Upper lobe of right lung (tissue), 1 donor: ENCODE measurements around the gene ZFP91. TPM values are rescaled to one million over a fixed set of nuclear protein-coding genes. Genes with fewer than 3 reads are reported as not detected.

ENCODE experiments used
- ATAC-seq: fragments of 200-7000 bp; cut with Tn5 transposase; one replicate; pipeline ENCODE4 v1.9.1; 2020; ENCODE audit warnings: mild to moderate bottlenecking, moderate library complexity
- DNase-seq: peaks from one replicate; pipeline ENCODE4 v3.0.0-alpha.2; 2020
- H3K27ac ChIP-seq: fragments of 200-600 bp; one replicate; pipeline ENCODE4 v1.8.0; 2022
- H3K27me3 ChIP-seq: fragments of 200-600 bp; one replicate; pipeline ENCODE4 v1.8.0; 2022; ENCODE audit warnings: mild to moderate bottlenecking
- H3K36me3 ChIP-seq: fragments of 200-600 bp; one replicate; pipeline ENCODE4 v1.8.0; 2022
- H3K4me1 ChIP-seq: fragments of 200-600 bp; one replicate; pipeline ENCODE4 v1.8.0; 2022
- H3K4me3 ChIP-seq: fragments of 200-600 bp; one replicate; pipeline ENCODE4 v1.8.0; 2022; ENCODE audit warnings: mild to moderate bottlenecking
- H3K9me3 ChIP-seq: fragments of 200-600 bp; one replicate; pipeline ENCODE4 v1.8.0; 2022
- intact Hi-C: fragments of 100-400 bp; cut with DNase I; formaldehyde crosslinking; loops from one replicate; pipeline ENCODE4 v1.11.0; 2022
- total RNA-seq: library from RNA; stranded (reverse); fragmentation: NEBNext Ultra II Directional; extraction: Animal tissue kit (Norgen Biotek cat#: 25700); gene quantifications from one replicate; pipeline ENCODE4 v1.2.1, GENCODE V29; 2021
- TF ChIP-seq, protein P1 (sequence below): fragments of 200-600 bp; IDR thresholded peaks from one replicate; pipeline ENCODE4 v1.8.0; 2022; ENCODE audit warnings: antibody characterized with exemption
- donor health status: DM: no; HTN: yes; CAD: no; lungs with severe emphysema.

ZFP91 gene
- total RNA-seq, 1 donor from 2014 or later: 48.3 TPM

DNA sequence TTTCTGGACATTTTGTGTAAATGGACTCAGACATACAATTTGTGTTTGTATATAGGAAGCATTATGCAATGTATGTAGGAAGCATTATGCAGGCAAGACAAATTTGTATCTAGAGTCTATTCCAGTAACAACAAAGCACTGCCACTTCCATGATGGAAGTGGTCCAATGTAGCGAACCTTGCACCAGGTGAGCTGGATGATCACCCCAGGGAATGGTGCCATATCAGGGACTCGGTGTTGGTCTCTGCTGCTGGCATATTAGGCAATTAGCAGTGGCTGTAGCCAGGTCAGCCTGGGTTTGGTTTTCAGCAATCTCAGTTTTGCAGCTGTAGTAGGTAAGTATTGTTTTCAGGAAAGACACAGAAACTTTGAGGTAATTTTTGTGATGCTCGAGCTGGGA is 12.8 kb downstream of the ZFP91 start:
- no peak for DNase-seq
- H3K27me3 ChIP-seq: no peaks in the 10 kb centered on the region
- ATAC-seq: no peak
- no peaks in the 10 kb centered on the region for H3K4me1 ChIP-seq
- no peak overlapping the region for H3K27ac ChIP-seq
- no peaks in the 10 kb centered on the region for H3K36me3 ChIP-seq
- no peak overlapping the region for H3K4me3 ChIP-seq
- intact Hi-C loops: no loop called here
- TF ChIP-seq, protein P1, sequence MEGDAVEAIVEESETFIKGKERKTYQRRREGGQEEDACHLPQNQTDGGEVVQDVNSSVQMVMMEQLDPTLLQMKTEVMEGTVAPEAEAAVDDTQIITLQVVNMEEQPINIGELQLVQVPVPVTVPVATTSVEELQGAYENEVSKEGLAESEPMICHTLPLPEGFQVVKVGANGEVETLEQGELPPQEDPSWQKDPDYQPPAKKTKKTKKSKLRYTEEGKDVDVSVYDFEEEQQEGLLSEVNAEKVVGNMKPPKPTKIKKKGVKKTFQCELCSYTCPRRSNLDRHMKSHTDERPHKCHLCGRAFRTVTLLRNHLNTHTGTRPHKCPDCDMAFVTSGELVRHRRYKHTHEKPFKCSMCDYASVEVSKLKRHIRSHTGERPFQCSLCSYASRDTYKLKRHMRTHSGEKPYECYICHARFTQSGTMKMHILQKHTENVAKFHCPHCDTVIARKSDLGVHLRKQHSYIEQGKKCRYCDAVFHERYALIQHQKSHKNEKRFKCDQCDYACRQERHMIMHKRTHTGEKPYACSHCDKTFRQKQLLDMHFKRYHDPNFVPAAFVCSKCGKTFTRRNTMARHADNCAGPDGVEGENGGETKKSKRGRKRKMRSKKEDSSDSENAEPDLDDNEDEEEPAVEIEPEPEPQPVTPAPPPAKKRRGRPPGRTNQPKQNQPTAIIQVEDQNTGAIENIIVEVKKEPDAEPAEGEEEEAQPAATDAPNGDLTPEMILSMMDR: no peak
- H3K9me3 ChIP-seq: no peaks in the 10 kb centered on the region

DNA sequence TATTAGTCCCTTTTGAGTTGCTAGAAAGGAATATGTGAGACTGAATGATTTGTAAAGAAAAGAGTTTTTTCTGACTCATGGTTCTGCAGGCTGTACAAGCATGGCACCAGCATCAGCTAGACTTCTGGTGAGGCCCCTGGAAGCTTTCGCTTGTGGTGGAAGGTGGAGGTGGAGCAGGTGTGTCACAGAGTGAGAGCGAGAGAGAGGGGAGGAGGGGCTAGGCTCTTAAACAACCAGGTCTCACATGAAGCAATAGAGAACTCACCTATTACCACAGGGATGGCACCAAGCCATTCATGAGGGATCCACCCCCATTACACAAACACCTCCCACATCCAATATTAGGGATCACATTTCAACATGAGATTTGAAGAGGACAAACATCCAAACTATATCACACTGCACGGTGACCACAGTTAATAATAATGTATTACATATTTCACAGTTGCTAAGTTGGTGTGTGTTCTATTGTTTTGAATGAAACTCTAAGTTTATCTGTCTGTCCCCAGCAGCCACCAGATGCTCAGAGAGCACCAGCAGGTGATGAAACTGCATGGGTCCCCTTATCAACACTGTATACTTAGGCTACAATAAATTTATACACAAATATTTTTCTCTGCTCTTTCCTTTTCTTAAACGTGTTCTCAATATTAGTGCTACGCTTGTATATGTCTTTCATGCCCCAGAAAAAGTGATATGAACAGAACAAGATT is 14.1 kb downstream of the ZFP91 start:
- Histone ChIP-seq H3K4me1 (no peaks in the 10 kb centered on the region), H3K27me3 (no peaks in the 10 kb centered on the region), H3K9me3 (no peaks in the 10 kb centered on the region), H3K36me3 (no peaks in the 10 kb centered on the region), H3K4me3 (no peak overlapping the region), H3K27ac (no peak overlapping the region)
- TF ChIP-seq, protein P1: no peak
- DNase-seq: no peak
- no peak for ATAC-seq
- intact Hi-C loops: no loop called here

DNA sequence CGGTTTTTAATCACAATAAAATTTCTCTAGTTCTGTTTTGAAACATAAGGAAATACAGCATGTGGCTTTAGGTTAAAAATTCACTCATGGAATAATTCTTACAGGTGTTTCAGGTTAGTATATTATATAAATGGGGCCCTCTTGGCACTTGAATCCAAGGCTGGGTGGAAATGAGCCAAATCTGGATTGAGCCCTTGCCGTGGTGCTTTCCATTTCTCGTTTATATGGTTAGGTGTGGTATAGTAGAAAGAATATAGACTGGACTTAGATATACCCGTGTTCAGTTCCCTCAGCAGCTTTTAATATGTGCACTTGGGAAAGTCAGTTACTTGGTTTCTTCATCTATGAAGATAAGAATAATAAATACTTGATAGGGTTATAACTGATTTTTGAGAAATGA is 16.0 kb downstream of the ZFP91 start:
- H3K27me3 ChIP-seq: no peaks in the 10 kb centered on the region
- no peak overlapping the region for H3K27ac ChIP-seq
- H3K4me3 ChIP-seq: no peak overlapping the region
- no peaks in the 10 kb centered on the region for H3K4me1 ChIP-seq
- no peak for ATAC-seq
- H3K36me3 ChIP-seq: no peaks in the 10 kb centered on the region
- TF ChIP-seq, protein P1: no peak
- DNase-seq: no peak
- no peaks in the 10 kb centered on the region for H3K9me3 ChIP-seq
- intact Hi-C loops: no loop called here

DNA sequence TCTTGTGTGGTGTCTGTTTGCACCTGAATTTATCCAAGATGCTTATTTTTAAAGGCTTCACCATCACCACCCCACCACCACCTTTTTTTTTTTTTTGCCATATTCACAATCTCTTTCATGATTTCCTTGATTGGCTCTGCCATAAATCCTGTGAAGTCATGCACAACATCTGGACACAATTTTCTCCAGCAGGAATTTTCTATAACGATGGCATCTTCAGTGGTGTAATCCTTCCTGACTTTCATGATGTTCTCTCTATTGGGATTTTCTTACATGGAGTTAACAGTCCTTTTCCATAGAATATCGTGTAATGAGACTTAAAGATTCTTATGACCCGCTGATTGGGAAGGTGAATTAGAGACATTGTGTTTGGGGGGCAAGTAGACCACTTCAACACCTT is 17.8 kb downstream of the ZFP91 start:
- Histone ChIP-seq H3K27me3 (no peaks in the 10 kb centered on the region), H3K4me3 (no peak overlapping the region), H3K9me3 (no peaks in the 10 kb centered on the region), H3K4me1 (peaks cover 4% of the 10 kb centered on the region), H3K27ac (no peak overlapping the region), H3K36me3 (no peaks in the 10 kb centered on the region)
- DNase-seq: no peak
- no peak for ATAC-seq
- intact Hi-C loops: no loop called here
- TF ChIP-seq, protein P1: no peak

DNA sequence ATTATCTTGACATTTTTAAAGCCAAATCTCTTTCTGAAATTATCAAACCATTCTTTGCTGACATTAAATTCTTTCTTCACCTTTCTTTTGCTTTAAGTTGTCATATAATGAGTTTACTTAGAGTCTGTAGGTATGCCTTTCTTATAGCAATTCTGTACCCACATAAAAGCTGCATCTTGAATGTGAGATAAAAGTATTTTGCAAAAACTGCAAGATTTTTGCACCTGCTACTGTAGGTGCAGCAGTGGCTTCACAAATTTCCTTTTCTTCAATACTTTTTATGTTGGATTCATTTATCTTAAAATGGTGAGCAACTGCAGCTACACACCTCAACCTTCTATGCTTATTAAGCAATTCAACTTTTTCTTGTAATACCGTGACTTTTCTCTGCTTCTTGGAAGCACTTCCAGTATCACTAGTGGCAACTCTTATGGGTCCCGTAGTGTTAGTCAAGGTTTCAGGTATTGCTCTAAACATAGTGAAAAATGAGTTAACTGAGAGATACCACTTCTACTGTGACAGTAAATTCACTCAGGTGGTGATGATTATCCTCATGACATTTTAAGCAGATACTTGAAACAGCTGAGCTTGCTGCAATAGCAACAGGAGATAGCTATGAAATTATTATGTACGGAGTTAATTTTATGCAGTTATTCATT is 18.8 kb downstream of the ZFP91 start:
- no peaks in the 10 kb centered on the region for H3K9me3 ChIP-seq
- intact Hi-C loops: no loop called here
- no peak overlapping the region for H3K4me3 ChIP-seq
- no peaks in the 10 kb centered on the region for H3K27me3 ChIP-seq
- TF ChIP-seq, protein P1: no peak
- H3K36me3 ChIP-seq: no peaks in the 10 kb centered on the region
- ATAC-seq (no peak), DNase-seq (no peak)
- H3K27ac ChIP-seq: no peak overlapping the region
- H3K4me1 ChIP-seq: peaks cover 4% of the 10 kb centered on the region
